ENCODE measurements around the gene AIPL1. TPM values are rescaled to one million over a fixed set of nuclear protein-coding genes. Genes with fewer than 3 reads are reported as not detected.
"Not testable (repeated sequence)": the region's sequence is repeated elsewhere in the genome, so short reads cannot be mapped to it uniquely, and the experiment has no call there.

Gene AIPL1
- total and polyA plus RNA-seq, 2 of the 13 experiments (the other 11 are each of a cell fraction or from before 2014, with no cell fraction given) = not detected

DNA sequence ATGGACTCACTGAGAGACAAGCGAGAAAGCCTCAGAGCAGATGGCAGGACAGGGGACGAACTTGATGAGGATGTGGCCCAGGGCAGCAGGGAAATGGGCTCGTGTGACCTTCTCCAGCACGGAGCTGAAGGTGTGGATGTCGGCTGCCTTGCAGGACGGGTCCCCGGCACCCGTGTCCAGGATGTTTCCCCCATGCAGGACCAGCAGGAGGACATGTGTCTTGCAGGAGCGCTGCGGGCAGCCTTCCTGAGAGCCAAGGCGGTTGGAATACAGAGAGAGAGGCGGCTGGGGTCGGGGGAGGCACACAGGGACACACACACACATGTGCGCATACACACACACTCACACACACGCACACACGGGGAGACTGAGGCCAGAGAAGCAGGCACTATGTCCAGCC, 48.6 kb upstream of the AIPL1 start:
- H3K27ac ChIP-seq (ENCODE audit: extremely low read length, insufficient read depth, low read length) = no peak overlapping the region
- H4K20me1 ChIP-seq (ENCODE audit: insufficient read depth, low read length) = no peaks in the 10 kb centered on the region
- H3K4me1 ChIP-seq (ENCODE audit: insufficient read depth, low read length) = no peaks in the 10 kb centered on the region
- ATAC-seq (no peak), DNase-seq (ENCODE audit: low spot score) (no peak), FAIRE-seq (no peak)
- H3K9me3 ChIP-seq (ENCODE audit: low read length) = no peaks in the 10 kb centered on the region
- BruUV-seq (replicated peaks) = no TSS peak
- H3K79me2 ChIP-seq (ENCODE audit: insufficient read depth, low read length) = no peaks in the 10 kb centered on the region
- H2AFZ ChIP-seq (ENCODE audit: low read length) = no peak overlapping the region
- H3K27me3 ChIP-seq (ENCODE audit: control insufficient read depth in 1 of 2, insufficient read depth in 2 of 2, low read length in 2 of 2) = peaks cover 1 to 15% of the 10 kb centered on the region in 2 experiments; a peak in 1 of 5 replicates
- in situ Hi-C loops (cut with HindIII; ENCODE audit: extremely low pct_ligation_motif_present, low pct_unique_long_range_greater_than_20kb) (no loop called here), intact Hi-C loops (cut with micrococcal nuclease; ENCODE audit: unreplicated experiment) (no loop called here)
- H3K36me3 ChIP-seq (replicated peaks in 1 of 2; ENCODE audit: control insufficient read depth in 1 of 2, insufficient read depth in 2 of 2, low read length in 2 of 2) = no peaks in the 10 kb centered on the region
- H3K4me2 ChIP-seq (ENCODE audit: low read depth, low read length) = no peak overlapping the region
- ChIA-PET CTCF (ENCODE audit: low intra/inter-chr PET ratio, low total read pairs) (no interaction called here), POLR2A (no interaction called here)
- TF ChIP-seq ZNF121 (CRISPR knock-in tag; IDR thresholded peaks at IDR 0.05) = no peak
- no peak for TF ChIP-seq ZNF350 (CRISPR knock-in tag; IDR thresholded peaks at IDR 0.05; ENCODE audit: borderline replicate concordance, low read depth)
- TF ChIP-seq ONECUT2 (CRISPR knock-in tag; IDR thresholded peaks at IDR 0.05) = no peak
- TF ChIP-seq HIVEP1 (CRISPR knock-in tag; IDR thresholded peaks at IDR 0.05) = no peak
- no peak for TF ChIP-seq AKAP8 (CRISPR knock-in tag; IDR thresholded peaks at IDR 0.05)
- no peak for TF ChIP-seq TCF7L2 (IDR thresholded peaks at IDR 0.05; ENCODE audit: low read depth, low read length)
- no peak for TF ChIP-seq RARG (CRISPR knock-in tag; IDR thresholded peaks at IDR 0.05; ENCODE audit: low read depth)
- TF ChIP-seq ZNF7 (CRISPR knock-in tag; IDR thresholded peaks at IDR 0.05) = no peak
- TF ChIP-seq RFX5 (IDR thresholded peaks at IDR 0.05; ENCODE audit: low read depth, low read length) = no peak
- no peak for TF ChIP-seq AHR (CRISPR knock-in tag; IDR thresholded peaks at IDR 0.05)
- TF ChIP-seq, protein P1, sequence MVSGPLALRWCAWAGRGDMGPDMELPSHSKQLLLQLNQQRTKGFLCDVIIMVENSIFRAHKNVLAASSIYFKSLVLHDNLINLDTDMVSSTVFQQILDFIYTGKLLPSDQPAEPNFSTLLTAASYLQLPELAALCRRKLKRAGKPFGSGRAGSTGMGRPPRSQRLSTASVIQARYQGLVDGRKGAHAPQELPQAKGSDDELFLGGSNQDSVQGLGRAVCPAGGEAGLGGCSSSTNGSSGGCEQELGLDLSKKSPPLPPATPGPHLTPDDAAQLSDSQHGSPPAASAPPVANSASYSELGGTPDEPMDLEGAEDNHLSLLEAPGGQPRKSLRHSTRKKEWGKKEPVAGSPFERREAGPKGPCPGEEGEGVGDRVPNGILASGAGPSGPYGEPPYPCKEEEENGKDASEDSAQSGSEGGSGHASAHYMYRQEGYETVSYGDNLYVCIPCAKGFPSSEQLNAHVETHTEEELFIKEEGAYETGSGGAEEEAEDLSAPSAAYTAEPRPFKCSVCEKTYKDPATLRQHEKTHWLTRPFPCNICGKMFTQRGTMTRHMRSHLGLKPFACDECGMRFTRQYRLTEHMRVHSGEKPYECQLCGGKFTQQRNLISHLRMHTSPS (CRISPR knock-in tag; IDR thresholded peaks at IDR 0.05; ENCODE audit: low read depth) = no peak
- no peak for TF ChIP-seq ZNF124 (CRISPR knock-in tag; IDR thresholded peaks at IDR 0.05)
- TF ChIP-seq ZNF180 (CRISPR knock-in tag; IDR thresholded peaks at IDR 0.05; ENCODE audit: borderline replicate concordance, low read depth) = no peak
- TF ChIP-seq ATF1 (CRISPR knock-in tag; IDR thresholded peaks at IDR 0.05) = no peak
- no peak for TF ChIP-seq ZNF256 (CRISPR knock-in tag; conservative IDR thresholded peaks at IDR 0.05)
- TF ChIP-seq HNF4G (IDR thresholded peaks at IDR 0.05; ENCODE audit: borderline replicate concordance, low read depth, low read length) = no peak
- TF ChIP-seq HNF4G (CRISPR knock-in tag; IDR thresholded peaks at IDR 0.05; ENCODE audit: borderline replicate concordance, low read depth) = no peak
- TF ChIP-seq, protein P2, sequence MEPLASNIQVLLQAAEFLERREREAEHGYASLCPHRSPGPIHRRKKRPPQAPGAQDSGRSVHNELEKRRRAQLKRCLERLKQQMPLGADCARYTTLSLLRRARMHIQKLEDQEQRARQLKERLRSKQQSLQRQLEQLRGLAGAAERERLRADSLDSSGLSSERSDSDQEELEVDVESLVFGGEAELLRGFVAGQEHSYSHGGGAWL (CRISPR knock-in tag; IDR thresholded peaks at IDR 0.05) = no peak
- TF ChIP-seq RORA (CRISPR knock-in tag; IDR thresholded peaks at IDR 0.05) = no peak
- TF ChIP-seq PHB2 (IDR thresholded peaks at IDR 0.05; ENCODE audit: partially characterized antibody) = no peak
- no peak for TF ChIP-seq KDM4B (CRISPR knock-in tag; IDR thresholded peaks at IDR 0.05)
- H3K9ac ChIP-seq (ENCODE audit: insufficient read depth, low read depth, low read length) = no peak overlapping the region
- no peak overlapping the region for H3K4me3 ChIP-seq (replicated peaks in 1 of 3; ENCODE audit: insufficient read depth in 1 of 3, low read depth in 2 of 3, low read length in 3 of 3)
- WGBS (ENCODE audit: low lambda C conversion rate) = 48% methylated on average over 12 of the region's 16 CpGs

DNA sequence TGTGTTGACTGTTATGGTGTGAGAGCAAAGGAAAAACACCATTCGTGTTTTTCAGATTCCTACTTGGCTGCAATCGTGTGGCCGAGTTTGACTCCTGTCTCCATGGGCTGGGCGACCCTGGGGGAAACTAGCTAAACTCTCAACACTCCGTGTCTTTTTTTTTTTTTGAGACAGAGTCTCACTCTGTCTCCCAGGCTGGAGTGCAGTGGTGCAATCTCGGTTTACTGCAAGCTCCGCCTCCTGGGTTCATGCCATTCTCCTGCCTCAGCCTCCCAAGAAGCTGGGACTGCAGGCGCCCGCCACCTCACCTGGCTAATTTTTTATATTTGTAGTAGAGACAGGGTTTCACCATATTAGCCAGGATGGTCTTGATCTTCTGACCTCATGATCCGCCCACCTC, 47.9 kb upstream of the AIPL1 start:
- H3K4me2 ChIP-seq (ENCODE audit: low read depth, low read length); H3K36me3 ChIP-seq (replicated peaks in 1 of 2; ENCODE audit: control insufficient read depth in 1 of 2, insufficient read depth in 2 of 2, low read length in 2 of 2); FAIRE-seq; BruUV-seq (replicated peaks); H3K4me3 ChIP-seq (replicated peaks in 1 of 3; ENCODE audit: insufficient read depth in 1 of 3, low read depth in 2 of 3, low read length in 3 of 3); H2AFZ ChIP-seq (ENCODE audit: low read length); H3K79me2 ChIP-seq (ENCODE audit: insufficient read depth, low read length); intact Hi-C loops (cut with micrococcal nuclease; ENCODE audit: unreplicated experiment); H4K20me1 ChIP-seq (ENCODE audit: insufficient read depth, low read length); H3K27ac ChIP-seq (ENCODE audit: extremely low read length, insufficient read depth, low read length); H3K9ac ChIP-seq (ENCODE audit: insufficient read depth, low read depth, low read length); H3K4me1 ChIP-seq (ENCODE audit: insufficient read depth, low read length); H3K9me3 ChIP-seq (ENCODE audit: low read length); CTCF ChIA-PET (ENCODE audit: low intra/inter-chr PET ratio, low total read pairs); in situ Hi-C loops (cut with HindIII; ENCODE audit: extremely low pct_ligation_motif_present, low pct_unique_long_range_greater_than_20kb); POLR2A ChIA-PET; DNase-seq (ENCODE audit: low spot score); ATAC-seq: not testable (repeated sequence)
- peaks cover 1 to 15% of the 10 kb centered on the region in 2 experiments; a peak in 1 of 5 replicates for H3K27me3 ChIP-seq (ENCODE audit: control insufficient read depth in 1 of 2, insufficient read depth in 2 of 2, low read length in 2 of 2)
- 62% methylated on average over 10 of the region's 10 CpGs for WGBS (ENCODE audit: low lambda C conversion rate)
